Measurements from ENCODE around the gene TCTA.

- TF ChIP-seq CTCF (IDR thresholded peaks at IDR 0.05 in 4 of 5, conservative IDR thresholded peaks at IDR 0.05 in 1 of 5) = no peak
- TF ChIP-seq POLR2A (IDR thresholded peaks at IDR 0.05) = no peak
Observed at GRCh38 chr3:49362561-49362960, 49.7 kb upstream of the TCTA start.

Measured in gastrocnemius medialis (tissue), 4 donors.